ENCODE results near the gene RNGTT.

RNGTT gene

GRCh38 chr6:88588938-88589337 lies 374.5 kb downstream of the RNGTT start:
- no peak for DNase-seq (ENCODE audit: low read depth in 2 of 2)

DNA sequence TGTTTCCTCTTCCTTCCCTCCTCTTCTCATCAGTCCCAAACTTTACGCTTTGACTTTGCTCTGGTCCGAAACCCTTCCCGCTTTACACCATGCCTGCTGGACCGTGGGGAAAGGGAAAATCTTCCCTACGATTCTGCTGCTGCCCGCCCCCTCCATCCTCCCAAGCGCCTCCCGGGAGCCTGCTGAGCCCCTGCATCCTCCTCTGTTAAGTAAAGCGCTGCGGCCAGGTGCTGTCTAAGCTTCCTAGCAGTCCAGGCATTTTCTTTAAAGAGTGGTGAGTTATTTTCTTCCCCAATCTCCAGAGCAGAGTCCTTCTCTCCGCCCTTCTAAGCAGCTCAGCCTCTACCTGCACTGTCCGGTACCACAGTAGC lies 376.3 kb downstream of the RNGTT start:
- DNase-seq (ENCODE audit: low read depth in 2 of 2), result no peak

DNA sequence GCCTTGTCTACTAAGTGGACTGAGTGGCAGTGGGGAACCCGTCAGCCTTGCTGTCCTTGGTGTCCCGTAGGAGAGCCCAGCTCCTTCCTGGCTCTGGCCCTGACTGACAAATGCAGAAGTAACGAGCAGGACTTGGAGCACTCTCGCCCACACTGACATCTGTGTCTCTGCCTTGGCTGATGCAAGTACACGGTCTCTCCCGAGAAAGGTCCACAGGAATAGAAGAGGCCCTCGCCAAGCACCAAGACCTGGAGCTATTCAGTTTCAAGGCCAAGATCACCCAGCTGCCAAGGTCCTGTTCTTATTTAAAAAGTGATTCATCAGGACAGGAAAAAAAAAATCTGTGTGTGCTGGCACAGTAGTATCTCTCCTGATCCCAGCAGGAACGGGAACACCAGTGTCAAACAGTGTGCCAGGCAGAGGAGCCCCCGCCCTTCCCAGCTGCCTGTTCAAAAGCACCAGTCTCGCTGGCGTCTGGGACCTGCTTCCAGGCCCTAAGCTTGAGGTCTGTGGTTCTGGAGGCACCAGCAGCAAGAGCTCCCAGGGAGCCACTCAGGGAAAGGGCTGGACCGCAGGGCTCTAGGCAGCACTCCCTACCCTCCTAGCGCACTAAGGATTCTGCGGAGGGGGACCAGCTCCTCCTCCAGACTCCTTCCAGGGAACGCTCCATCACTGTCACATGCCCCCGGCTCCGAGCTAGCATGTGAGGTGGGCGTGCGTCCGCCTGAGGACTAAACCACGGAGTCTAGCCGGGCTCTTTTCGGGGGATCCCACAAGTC lies 376.9 kb downstream of the RNGTT start:
- no peak for DNase-seq (ENCODE audit: low read depth in 2 of 2)

GRCh38 chr6:88585276-88585692 lies 378.1 kb downstream of the RNGTT start:
- no peak for DNase-seq (ENCODE audit: low read depth in 2 of 2)

GRCh38 chr6:88584581-88585275 lies 378.7 kb downstream of the RNGTT start:
- DNase-seq (ENCODE audit: low read depth in 2 of 2), result no peak

GRCh38 chr6:88577461-88577860 lies 386.0 kb downstream of the RNGTT start:
- DNase-seq (ENCODE audit: low read depth in 2 of 2), result no peak

DNA sequence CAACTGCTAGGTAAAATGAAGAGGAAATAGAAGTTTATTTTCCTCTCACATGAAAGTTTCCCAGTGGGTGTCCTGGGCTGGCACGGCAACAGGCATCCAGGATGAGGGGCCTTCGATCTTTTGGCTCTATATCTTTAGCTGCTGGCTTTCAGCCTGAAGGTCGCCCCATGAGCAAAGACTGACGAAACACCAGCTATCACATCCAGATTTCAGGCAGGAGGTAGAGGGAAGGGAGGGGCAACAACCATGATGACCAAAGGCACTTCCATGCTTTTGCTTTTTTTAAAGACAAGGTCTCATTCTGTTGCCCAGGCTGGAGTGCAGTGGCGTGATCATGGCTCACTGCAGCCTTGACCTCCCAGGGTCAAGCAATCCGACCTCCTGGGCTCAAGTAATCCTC lies 387.9 kb downstream of the RNGTT start:
- no peak for DNase-seq (ENCODE audit: low read depth in 2 of 2)

DNA sequence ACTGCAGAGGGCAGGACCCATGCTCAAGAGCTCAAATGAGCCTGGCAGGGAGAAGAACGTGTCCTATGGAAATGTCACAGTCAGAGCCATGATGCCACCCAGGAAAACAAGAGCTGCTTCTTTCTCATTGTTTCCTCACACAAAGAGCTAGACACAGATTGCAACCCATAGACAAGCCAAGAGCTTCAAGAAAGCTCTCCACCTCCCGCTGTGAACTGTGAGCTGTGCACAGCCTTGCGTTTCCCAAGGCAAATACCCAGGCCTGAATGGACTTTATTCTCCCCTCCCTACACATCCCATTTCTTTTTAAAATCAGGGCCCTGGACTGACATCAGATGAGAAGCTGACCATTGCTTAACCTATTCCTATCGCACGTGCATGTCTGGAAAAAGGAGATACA lies 388.8 kb downstream of the RNGTT start:
- no peak for DNase-seq (ENCODE audit: low read depth in 2 of 2)

DNA sequence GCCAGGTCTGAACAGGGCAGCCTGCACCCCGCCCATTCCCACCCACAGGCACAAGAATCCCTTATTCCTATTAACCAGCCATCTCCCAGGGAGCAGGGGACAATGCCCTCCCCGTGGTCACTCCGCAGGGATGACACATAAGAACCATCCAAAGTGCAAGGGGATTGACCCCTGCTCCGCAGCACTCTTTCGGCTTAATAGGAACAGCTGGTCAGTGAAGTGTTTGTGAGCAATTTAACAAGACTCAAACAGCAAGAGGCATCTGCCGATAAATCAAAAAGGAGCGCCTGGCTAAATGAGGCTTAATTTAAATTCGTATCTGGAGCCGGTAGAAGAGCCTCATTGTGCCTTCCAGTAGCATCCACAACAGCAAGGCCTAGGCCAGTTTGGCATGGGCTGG lies 389.4 kb downstream of the RNGTT start:
- no peak for DNase-seq (ENCODE audit: low read depth in 2 of 2)

DNA sequence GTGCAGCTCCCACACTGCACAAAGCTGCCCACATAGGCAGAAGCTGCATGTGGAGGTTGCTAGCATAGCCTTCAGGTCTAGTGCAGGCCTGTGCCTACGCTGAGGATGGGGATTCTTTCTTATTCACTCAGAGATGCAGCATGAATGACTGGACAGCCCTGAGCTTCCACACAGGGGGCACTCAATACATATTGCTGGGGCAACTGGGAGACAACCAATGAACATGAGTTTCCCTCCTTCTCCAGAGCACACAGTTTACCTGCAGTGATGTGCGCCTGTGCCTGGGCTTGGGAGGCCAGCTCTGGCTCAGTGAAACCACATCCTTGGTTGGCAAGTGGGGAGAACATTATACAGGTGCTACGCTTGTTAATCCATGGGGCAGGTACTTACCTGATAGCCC lies 389.9 kb downstream of the RNGTT start:
- DNase-seq (ENCODE audit: low read depth in 2 of 2), result no peak

DNA sequence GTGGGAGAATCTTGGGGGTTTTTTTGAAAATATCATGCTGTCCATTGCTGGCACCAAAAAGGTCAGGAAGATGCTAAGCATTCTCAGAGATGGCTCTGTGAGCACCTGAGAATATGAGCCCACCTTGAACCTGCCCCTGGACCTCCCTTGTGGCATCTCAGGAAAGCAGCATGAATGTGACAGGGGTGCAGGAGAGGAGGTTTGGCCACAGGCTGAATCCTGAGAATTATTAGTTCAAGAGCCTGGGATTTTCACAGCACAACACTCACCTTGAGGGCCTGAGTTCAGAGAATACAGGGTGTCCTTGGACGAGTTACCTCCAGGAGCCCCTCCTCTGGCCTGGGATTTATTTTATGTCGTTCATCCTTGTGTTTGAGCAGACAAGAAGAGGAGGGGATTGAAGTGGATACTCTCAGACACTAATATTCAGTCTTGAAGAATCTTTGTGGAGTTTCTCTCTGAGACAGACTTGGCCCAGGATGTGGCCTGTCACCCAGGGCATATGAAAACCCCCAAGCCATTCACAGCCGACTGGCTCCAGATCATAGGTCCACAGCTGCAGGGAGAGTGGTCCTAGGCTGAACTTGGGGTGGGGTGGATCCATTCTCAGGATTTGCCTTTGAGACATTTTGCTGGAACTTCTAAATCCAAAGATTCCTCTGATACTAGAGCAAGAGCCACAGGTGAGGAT lies 390.8 kb downstream of the RNGTT start:
- DNase-seq (ENCODE audit: low read depth in 2 of 2), result no peak

GRCh38 chr6:88569959-88570358 lies 393.5 kb downstream of the RNGTT start:
- no peak for DNase-seq (ENCODE audit: low read depth in 2 of 2)

GRCh38 chr6:88567696-88568095 lies 395.7 kb downstream of the RNGTT start:
- DNase-seq (ENCODE audit: low read depth in 2 of 2), result no peak

GRCh38 chr6:88566746-88567534 lies 396.5 kb downstream of the RNGTT start:
- DNase-seq (ENCODE audit: low read depth in 2 of 2), result no peak

DNA sequence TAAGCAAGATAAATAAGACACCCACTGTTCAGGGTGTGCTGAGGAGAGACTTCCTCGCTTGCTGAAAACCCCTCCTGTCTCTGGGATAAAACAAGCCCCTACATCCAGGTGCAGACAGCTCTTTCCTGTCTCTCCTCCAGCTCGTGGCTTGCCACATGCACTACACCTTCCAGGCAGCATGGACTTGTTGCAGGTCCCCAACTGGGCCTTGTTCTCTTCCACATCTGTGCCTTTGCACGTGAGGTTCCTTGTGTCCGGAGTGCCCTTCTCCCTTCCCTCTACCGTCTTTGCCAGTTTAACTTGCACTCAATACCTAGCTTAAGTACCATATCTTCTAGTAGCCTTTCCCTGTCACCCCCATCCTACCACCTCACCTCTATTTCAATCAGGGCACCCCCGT lies 397.6 kb downstream of the RNGTT start:
- DNase-seq (ENCODE audit: low read depth in 2 of 2), result no peak

- DNase-seq (ENCODE audit: low read depth in 2 of 2), result no peak
Observed at GRCh38 chr6:88565409-88565811, 398.0 kb downstream of the RNGTT start.

GRCh38 chr6:88563277-88563625 lies 400.2 kb downstream of the RNGTT start:
- no peak for DNase-seq (ENCODE audit: low read depth in 2 of 2)

DNA sequence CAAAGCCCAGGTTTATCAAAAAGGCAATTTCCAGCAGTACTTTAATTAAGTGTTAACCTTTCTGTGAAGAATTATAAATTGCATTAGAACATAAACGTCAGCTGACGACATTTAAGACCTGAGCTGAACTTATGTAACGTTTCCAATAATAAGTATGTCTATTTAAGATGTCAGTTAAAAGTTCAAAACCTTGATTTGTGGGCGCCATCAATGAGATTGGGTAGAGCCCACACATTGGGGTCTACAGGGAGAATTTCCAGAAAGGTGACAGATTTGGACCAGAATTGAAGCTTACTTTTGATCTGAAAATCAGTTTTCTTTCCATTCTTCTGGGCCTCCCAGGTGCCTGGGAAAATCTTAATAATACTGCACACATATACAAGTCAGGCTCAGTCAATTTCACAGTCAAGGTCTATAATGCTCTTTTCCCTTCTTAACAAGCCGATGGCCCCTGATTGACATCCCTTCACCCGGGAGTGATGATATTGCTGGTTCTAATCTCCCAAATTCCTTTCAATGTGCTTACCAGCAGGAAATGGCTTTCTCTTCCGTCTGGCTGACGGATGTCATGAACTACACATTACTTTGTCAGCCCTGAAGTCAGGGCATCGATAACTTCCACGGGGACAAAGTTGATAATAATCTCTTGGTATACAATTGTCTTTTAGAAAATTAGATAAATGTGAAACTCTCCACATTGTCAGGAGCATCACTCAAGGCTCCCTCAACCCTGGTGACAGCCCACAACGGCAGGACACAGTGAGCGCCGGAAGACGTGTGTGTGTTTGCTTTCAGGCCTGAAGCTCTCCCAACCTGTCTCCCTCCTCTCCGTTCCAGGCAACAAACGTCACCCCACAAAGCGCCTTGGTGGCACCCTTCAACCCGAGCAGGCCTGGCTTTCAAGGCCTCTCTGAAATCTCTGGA lies 400.8 kb downstream of the RNGTT start:
- no peak for DNase-seq (ENCODE audit: low read depth in 2 of 2)

GRCh38 chr6:88561954-88562315 lies 401.5 kb downstream of the RNGTT start:
- no peak for DNase-seq (ENCODE audit: low read depth in 2 of 2)

- DNase-seq (ENCODE audit: low read depth in 2 of 2), result no peak
Observed at GRCh38 chr6:88561034-88561953, 402.1 kb downstream of the RNGTT start.
